Activated CD4-positive, alpha-beta T cell treated with anti-CD3 and anti-CD28 coated beads for 48 hours (primary cell): Measurements from ENCODE around the gene SF3B2.
"Not testable (repeated sequence)": the region's sequence is repeated elsewhere in the genome, so short reads cannot be mapped to it uniquely, and the experiment has no call there.

Experiments
- DNase-seq: peaks from one replicate; pipeline ENCODE4 v3.0.0-alpha.2; 2020

SF3B2 gene

GRCh38 chr11:66112601-66113499, 60.7 kb downstream of the SF3B2 start:
- DNase-seq, result no peak

GRCh38 chr11:66114957-66115356, 62.8 kb downstream of the SF3B2 start:
- DNase-seq, result not testable (repeated sequence)

GRCh38 chr11:66115638-66116301, 63.6 kb downstream of the SF3B2 start:
- no peak for DNase-seq

GRCh38 chr11:66116576-66117361, 64.6 kb downstream of the SF3B2 start:
- no peak for DNase-seq

DNA sequence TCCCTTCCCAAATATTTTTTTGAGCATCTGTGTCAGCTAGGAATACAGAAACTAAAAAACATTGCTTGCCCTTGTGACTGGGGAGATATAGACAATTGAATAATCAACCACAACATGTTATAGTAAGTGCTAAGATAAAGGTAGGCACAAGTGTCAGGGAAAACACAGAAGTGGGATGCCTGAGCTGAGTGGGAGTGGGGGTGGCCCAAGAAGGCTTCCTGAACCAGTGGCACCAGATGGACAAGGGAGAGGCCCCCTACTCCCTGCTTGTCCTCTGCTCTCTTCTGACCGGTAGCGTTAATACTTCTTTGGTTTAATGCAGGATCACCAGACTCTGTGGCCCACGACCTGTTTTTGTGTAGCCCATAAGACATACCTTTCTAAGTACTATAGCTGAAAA, 66.7 kb downstream of the SF3B2 start:
- no peak for DNase-seq
